Measurements from ENCODE around the gene IFNL2.

DNA sequence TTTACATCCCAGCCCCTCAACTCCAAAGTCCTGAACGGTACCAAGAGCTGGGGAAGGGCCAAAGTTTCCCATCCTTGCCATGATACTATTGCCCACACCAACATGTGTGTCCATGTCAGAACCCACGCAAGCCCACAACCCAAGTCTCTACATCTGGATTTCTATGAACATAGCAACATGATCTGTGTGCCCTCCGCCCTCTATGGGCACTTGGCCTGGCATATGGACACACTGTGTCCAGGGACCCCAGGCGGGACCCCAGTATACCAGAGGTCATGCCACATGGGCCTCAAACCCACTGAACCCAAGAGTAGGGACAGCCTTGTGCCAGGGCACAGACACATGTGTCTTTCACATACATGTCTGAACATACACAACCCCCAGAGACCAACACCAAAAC is 50.5 kb downstream of the IFNL2 start:
- TF ChIP-seq MXI1 (conservative IDR thresholded peaks at IDR 0.05; ENCODE audit: poor library complexity, severe bottlenecking) = no peak
- TF ChIP-seq, protein P1, sequence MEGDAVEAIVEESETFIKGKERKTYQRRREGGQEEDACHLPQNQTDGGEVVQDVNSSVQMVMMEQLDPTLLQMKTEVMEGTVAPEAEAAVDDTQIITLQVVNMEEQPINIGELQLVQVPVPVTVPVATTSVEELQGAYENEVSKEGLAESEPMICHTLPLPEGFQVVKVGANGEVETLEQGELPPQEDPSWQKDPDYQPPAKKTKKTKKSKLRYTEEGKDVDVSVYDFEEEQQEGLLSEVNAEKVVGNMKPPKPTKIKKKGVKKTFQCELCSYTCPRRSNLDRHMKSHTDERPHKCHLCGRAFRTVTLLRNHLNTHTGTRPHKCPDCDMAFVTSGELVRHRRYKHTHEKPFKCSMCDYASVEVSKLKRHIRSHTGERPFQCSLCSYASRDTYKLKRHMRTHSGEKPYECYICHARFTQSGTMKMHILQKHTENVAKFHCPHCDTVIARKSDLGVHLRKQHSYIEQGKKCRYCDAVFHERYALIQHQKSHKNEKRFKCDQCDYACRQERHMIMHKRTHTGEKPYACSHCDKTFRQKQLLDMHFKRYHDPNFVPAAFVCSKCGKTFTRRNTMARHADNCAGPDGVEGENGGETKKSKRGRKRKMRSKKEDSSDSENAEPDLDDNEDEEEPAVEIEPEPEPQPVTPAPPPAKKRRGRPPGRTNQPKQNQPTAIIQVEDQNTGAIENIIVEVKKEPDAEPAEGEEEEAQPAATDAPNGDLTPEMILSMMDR (IDR thresholded peaks at IDR 0.05; ENCODE audit: poor library complexity, severe bottlenecking) = no peak
- no peak for TF ChIP-seq EZH2 (IDR thresholded peaks at IDR 0.05; ENCODE audit: borderline replicate concordance, insufficient read depth, low read length, poor library complexity, severe bottlenecking)

Data from neural cell (in vitro differentiated cells).